Activated T-helper 2 cell treated with anti-CD3 and anti-CD28 coated beads, Interferon-gamma antibody, Interleukin-2, Interleukin-4, amounts not matched to agents 10 μg/mL and 5 μg/mL and 100 μg/mL, durations not matched to agents 14 hours and 24 hours and 36 hours (primary cell): ENCODE measurements around the gene TEPSIN. TPM values are rescaled to one million over a fixed set of nuclear protein-coding genes. Genes with fewer than 3 reads are reported as not detected.

Experiments used
- DNase-seq: peaks from one replicate; pipeline ENCODE4 v3.0.0; 2021; ENCODE audit warnings: low spot score
- H3K27ac Mint-ChIP-seq: one replicate; pipeline ENCODE4 v1.8.0; 2021; ENCODE audit warnings: mixed read lengths
- H3K27me3 Mint-ChIP-seq: one replicate; pipeline ENCODE4 v1.8.0; 2021; ENCODE audit warnings: low read depth, mixed read lengths
- H3K36me3 Mint-ChIP-seq: one replicate; pipeline ENCODE4 v1.8.0; 2021; ENCODE audit warnings: low read depth, mixed read lengths
- H3K4me1 Mint-ChIP-seq: one replicate; pipeline ENCODE4 v1.8.0; 2021; ENCODE audit warnings: low read depth, mixed read lengths
- H3K4me3 Mint-ChIP-seq: one replicate; pipeline ENCODE4 v1.8.0; 2021; ENCODE audit warnings: low read depth, mild to moderate bottlenecking, moderate library complexity, mixed read lengths
- H3K9me3 Mint-ChIP-seq: one replicate; pipeline ENCODE4 v1.8.0; 2021; ENCODE audit warnings: mixed read lengths
- intact Hi-C: fragments of 100-400 bp; cut with micrococcal nuclease; formaldehyde crosslinking; loops from one replicate; pipeline ENCODE4 v1.15.1; 2023
- total RNA-seq: library from RNA; stranded (reverse); gene quantifications from 2 replicates; pipeline ENCODE4 v1.2.3, GENCODE V29; 2022

TEPSIN gene
- total RNA-seq, 1 donor from 2014 or later: 39.1 TPM

- Mint-ChIP-seq H3K27ac (no peak overlapping the region), H3K9me3 (no peaks in the 10 kb centered on the region), H3K4me1 (no peaks in the 10 kb centered on the region), H3K36me3 (no peaks in the 10 kb centered on the region), H3K4me3 (no peak overlapping the region), H3K27me3 (no peaks in the 10 kb centered on the region)
- intact Hi-C loops: no loop called here
- DNase-seq: no peak
Observed at GRCh38 chr17:81193051-81193410, 45.8 kb downstream of the TEPSIN start.

GRCh38 chr17:81192386-81193050 lies 46.3 kb downstream of the TEPSIN start:
- H3K4me3 Mint-ChIP-seq: no peak overlapping the region

DNA sequence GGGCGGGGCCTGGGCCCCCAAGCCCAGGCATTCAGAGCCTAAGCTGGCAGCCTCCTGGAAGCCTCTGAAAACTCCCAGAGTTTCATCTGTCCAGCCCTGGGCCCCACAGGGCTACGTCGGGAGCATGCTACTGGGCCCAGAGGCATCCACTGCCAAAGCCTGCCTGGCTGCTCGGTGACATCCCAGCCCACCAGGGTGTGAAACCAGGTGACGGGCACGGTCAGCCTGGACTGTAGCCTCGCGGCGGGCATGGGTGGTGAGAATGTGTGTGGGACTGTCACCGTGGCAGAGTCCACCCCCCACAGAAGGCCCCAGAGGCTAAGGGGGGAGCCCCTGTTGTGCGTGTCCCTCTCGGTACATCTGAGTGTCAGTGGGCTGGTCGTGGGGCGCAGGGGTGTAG lies 47.2 kb downstream of the TEPSIN start:
- Mint-ChIP-seq H3K9me3 (no peaks in the 10 kb centered on the region), H3K27me3 (no peaks in the 10 kb centered on the region), H3K4me1 (no peaks in the 10 kb centered on the region), H3K36me3 (no peaks in the 10 kb centered on the region), H3K4me3 (no peak overlapping the region), H3K27ac (no peak overlapping the region)
- intact Hi-C loops: no loop called here
- DNase-seq: no peak

More at GRCh38 chr17:81192386-81193050, 46.3 kb downstream of the TEPSIN start:
- H3K4me1 Mint-ChIP-seq: no peaks in the 10 kb centered on the region
- H3K27ac Mint-ChIP-seq: no peak overlapping the region
- no peaks in the 10 kb centered on the region for H3K36me3 Mint-ChIP-seq
- intact Hi-C loops: no loop called here
- no peak for DNase-seq
- H3K9me3 Mint-ChIP-seq: no peaks in the 10 kb centered on the region
- no peaks in the 10 kb centered on the region for H3K27me3 Mint-ChIP-seq

DNA sequence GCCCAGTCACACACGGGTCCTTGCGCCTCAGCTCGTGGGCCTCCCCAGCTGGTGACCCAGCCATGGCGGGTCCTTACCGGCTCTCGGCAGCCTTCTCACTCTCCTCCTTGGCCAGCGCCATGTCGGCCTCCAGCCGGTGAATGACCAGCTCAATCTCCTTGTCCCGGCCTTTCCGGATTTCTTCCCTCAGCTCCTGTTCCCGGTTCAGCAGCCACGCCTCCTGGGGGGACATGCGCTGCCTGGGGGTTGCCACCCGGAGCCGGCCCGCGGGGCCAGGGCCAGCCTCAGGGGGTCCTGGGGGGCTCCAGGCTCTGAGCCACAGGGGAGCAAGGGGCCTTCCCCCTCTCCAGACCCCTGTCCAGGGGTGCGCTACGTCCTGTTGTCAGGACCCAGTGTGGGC lies 47.7 kb downstream of the TEPSIN start:
- no peaks in the 10 kb centered on the region for H3K4me1 Mint-ChIP-seq

DNA sequence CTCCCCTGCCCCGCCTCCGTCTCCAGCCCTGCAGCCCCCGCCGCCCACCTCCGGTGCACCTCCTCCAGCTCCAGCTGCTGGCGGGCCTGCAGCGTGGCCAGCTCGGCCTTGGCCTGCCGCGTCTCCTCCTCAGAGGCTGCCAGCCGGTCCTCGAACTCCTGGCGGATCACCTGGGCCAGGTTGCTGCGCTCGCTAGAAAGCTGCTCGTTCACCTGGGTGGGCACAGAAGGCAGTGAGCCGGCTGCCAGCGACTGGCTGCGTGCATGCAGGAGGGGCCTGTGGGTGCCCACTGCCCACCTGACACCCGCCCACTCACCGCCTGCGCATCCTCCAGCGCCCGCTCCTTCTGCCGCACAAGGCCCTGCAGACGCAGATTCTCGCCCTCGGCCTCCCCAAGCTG lies 48.3 kb downstream of the TEPSIN start:
- H3K27me3 Mint-ChIP-seq: no peaks in the 10 kb centered on the region
- H3K4me3 Mint-ChIP-seq: no peak overlapping the region
- no peaks in the 10 kb centered on the region for H3K4me1 Mint-ChIP-seq
- no peaks in the 10 kb centered on the region for H3K36me3 Mint-ChIP-seq
- H3K27ac Mint-ChIP-seq: no peak overlapping the region
- H3K9me3 Mint-ChIP-seq: no peaks in the 10 kb centered on the region
- DNase-seq: no peak
- intact Hi-C loops: no loop called here

More for the DNA sequence above, 47.7 kb downstream of the TEPSIN start:
- no peaks in the 10 kb centered on the region for H3K36me3 Mint-ChIP-seq
- intact Hi-C loops: no loop called here
- no peak for DNase-seq
- no peaks in the 10 kb centered on the region for H3K9me3 Mint-ChIP-seq
- no peak overlapping the region for H3K27ac Mint-ChIP-seq
- H3K27me3 Mint-ChIP-seq: no peaks in the 10 kb centered on the region
- no peak overlapping the region for H3K4me3 Mint-ChIP-seq

- H3K27ac Mint-ChIP-seq: no peak overlapping the region
- H3K4me3 Mint-ChIP-seq: no peak overlapping the region
- intact Hi-C loops: no loop called here
- no peaks in the 10 kb centered on the region for H3K4me1 Mint-ChIP-seq
- H3K9me3 Mint-ChIP-seq: no peaks in the 10 kb centered on the region
- no peak for DNase-seq
- no peaks in the 10 kb centered on the region for H3K27me3 Mint-ChIP-seq
- H3K36me3 Mint-ChIP-seq: no peaks in the 10 kb centered on the region
Observed at GRCh38 chr17:81189670-81190530, 49.0 kb downstream of the TEPSIN start.

- no peak overlapping the region for H3K27ac Mint-ChIP-seq
- no peaks in the 10 kb centered on the region for H3K9me3 Mint-ChIP-seq
- no peaks in the 10 kb centered on the region for H3K27me3 Mint-ChIP-seq
- no peak overlapping the region for H3K4me3 Mint-ChIP-seq
- no peaks in the 10 kb centered on the region for H3K4me1 Mint-ChIP-seq
- intact Hi-C loops: no loop called here
- DNase-seq: no peak
- H3K36me3 Mint-ChIP-seq: no peaks in the 10 kb centered on the region
Observed at GRCh38 chr17:81189016-81189415, 49.8 kb downstream of the TEPSIN start.

DNA sequence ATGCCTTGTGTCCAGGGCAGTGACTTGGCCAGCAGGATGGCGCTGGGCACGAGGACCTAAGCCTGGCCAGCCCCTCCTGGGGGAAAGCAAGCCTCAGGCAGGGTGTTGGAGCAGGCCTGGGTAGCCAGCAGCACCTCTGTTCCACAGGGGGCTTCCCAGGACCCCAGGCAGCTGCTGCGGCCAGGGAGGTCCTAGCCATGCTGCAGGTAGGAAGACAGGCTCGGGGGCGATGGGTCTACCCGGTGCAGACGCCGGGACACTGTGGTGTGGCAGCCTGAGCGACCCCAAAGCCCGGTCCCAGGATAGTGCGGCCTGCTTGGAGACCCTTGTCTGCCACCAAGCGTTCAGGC lies 50.4 kb downstream of the TEPSIN start:
- Mint-ChIP-seq H3K27ac (no peak overlapping the region), H3K4me1 (no peaks in the 10 kb centered on the region), H3K9me3 (no peaks in the 10 kb centered on the region), H3K27me3 (no peaks in the 10 kb centered on the region), H3K36me3 (no peaks in the 10 kb centered on the region), H3K4me3 (no peak overlapping the region)
- intact Hi-C loops: no loop called here
- DNase-seq: no peak

GRCh38 chr17:81187586-81188490 lies 51.0 kb downstream of the TEPSIN start:
- H3K27me3 Mint-ChIP-seq: no peaks in the 10 kb centered on the region
- H3K9me3 Mint-ChIP-seq: no peaks in the 10 kb centered on the region
- intact Hi-C loops: no loop called here
- no peak overlapping the region for H3K27ac Mint-ChIP-seq
- DNase-seq: no peak
- H3K4me3 Mint-ChIP-seq: no peak overlapping the region
- H3K36me3 Mint-ChIP-seq: no peaks in the 10 kb centered on the region
- H3K4me1 Mint-ChIP-seq: no peaks in the 10 kb centered on the region

DNA sequence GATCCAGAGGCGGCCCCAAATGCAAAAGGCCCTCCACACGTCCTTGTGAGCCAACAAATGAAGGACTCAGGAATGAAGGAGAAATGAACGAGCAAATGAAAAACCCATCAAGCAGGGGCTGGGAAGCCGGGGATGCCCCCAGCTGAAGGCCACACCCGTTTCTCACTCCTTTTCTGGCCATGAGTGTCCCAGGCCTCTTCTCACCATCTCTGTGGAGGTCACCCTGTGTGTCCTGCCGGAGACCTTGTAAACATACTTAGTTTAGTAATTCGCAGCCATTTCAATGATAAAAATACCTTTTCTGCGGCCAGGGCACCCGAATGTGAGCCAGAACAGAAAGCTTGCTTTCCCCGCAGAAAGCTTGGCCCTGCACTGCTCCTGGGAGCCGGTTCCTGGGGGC lies 51.7 kb downstream of the TEPSIN start:
- H3K4me3 Mint-ChIP-seq: no peak overlapping the region
- intact Hi-C loops: no loop called here

DNA sequence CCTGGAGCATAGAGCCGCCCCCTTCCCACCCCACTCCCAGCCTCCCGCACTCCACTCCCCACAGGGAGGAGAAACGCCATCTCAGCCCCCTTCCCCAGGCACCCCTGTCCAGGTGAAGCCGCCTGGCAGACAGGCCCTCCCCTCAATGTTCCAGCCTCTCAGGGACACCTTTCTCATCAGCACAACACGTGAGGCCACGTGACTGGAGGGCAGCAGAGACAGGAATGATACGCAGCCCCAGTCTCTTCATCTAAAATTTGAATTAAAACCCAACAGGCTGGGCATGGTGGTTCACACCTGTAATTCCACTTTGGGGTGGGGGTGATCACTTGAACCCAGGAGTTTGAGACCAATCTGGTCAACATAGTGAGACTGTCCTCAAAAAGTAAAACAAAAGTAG lies 52.7 kb downstream of the TEPSIN start:
- Mint-ChIP-seq H3K9me3 (no peaks in the 10 kb centered on the region), H3K4me3 (no peak overlapping the region), H3K4me1 (no peaks in the 10 kb centered on the region), H3K36me3 (no peaks in the 10 kb centered on the region), H3K27me3 (no peaks in the 10 kb centered on the region), H3K27ac (no peak overlapping the region)
- intact Hi-C loops: no loop called here
- DNase-seq: no peak

More for the DNA sequence above, 51.7 kb downstream of the TEPSIN start:
- no peak overlapping the region for H3K27ac Mint-ChIP-seq
- no peaks in the 10 kb centered on the region for H3K9me3 Mint-ChIP-seq
- no peaks in the 10 kb centered on the region for H3K4me1 Mint-ChIP-seq
- H3K36me3 Mint-ChIP-seq: no peaks in the 10 kb centered on the region
- DNase-seq: no peak
- H3K27me3 Mint-ChIP-seq: no peaks in the 10 kb centered on the region

DNA sequence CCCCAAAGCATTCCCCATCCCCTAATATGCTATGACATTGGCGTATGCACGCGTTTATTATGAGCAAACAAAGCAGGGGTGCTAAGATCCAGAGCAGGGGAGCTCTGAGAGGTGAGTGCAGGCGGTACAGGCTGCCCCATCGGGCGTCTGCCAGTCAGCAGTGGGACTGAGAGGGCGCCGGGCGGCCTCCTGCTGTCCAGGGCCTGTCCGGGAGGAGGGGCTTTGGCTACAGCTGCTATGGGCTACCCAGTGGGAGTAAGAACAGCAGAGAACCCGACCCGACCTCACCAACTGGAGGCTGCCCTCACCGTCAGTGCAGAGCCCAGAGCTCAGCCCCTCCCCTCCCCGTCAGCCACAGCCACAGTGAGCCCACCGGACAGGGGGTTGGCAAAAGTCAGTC lies 54.3 kb downstream of the TEPSIN start:
- Mint-ChIP-seq H3K4me1 (no peaks in the 10 kb centered on the region), H3K36me3 (no peaks in the 10 kb centered on the region), H3K4me3 (no peak overlapping the region), H3K27ac (no peak overlapping the region), H3K9me3 (no peaks in the 10 kb centered on the region), H3K27me3 (no peaks in the 10 kb centered on the region)
- no peak for DNase-seq
- intact Hi-C loops: no loop called here

DNA sequence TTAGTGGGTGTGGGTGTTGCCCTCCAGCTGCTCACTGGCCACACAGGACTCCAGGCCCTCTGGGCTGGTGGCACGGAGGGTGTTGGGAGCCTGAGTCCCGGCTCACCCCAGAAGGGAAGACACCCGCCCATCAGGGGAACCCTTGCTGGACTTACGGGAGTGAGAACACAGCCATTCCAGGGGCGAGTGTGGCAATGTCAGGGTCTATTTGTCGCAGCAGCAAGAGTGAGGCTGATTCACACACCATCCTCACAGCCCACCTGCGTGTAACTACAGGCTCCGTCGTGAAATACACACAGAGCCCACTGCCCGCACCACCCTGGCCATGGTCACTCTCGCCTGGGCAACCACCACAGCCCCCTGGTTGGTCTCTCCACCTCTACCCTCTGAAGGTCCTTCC lies 55.0 kb downstream of the TEPSIN start:
- Mint-ChIP-seq H3K27ac (no peak overlapping the region), H3K4me3 (no peak overlapping the region), H3K4me1 (no peaks in the 10 kb centered on the region), H3K36me3 (no peaks in the 10 kb centered on the region), H3K27me3 (no peaks in the 10 kb centered on the region), H3K9me3 (no peaks in the 10 kb centered on the region)
- no peak for DNase-seq
- intact Hi-C loops: no loop called here
